A549 (cell line): ENCODE data around the gene BCR.

Experiments
- CEBPB ChIP-seq, 2 experiments: fragments of >200 bp in 1 of 2; sonication (Bioruptor Twin) in 1 of 2; formaldehyde crosslinking in 1 of 2; IDR thresholded peaks; 2 replicates each; pipeline ENCODE4 v1.6.1; 2012 to 2016
- CTCF ChIP-seq: fragments of >200 bp; sonication (Bioruptor Twin); formaldehyde crosslinking; IDR thresholded peaks from 3 replicates; pipeline ENCODE4 v1.5.1; 2016
- MAX ChIP-seq: IDR thresholded peaks from 2 replicates; pipeline ENCODE4 v1.6.1; 2012

- TF ChIP-seq CTCF (no peak), MAX (no peak), CEBPB (IDR thresholded peaks at IDR 0.05) (no peak)
Measured at GRCh38 chr22:23357053-23357452, 176.7 kb downstream of the BCR start.
